A673 (cell line): ENCODE data around the gene NCAPD2. TPM values are rescaled to one million over a fixed set of nuclear protein-coding genes. Genes with fewer than 3 reads are reported as not detected.

Source experiments
- BruUV-seq: library from RNA; stranded (reverse); fragments of 400-500 nt; replicated peaks from 2 replicates; lab custom pipeline; 2021; lab: Mats Ljungman, UMichigan
- CTCF ChIA-PET: fragments of 300-600 bp; sonication (Branson Sonifier 250); formaldehyde crosslinking; loops from one replicate; lab custom pipeline; 2022; ENCODE audit warnings: antibody characterized with exemption; lab: Charles Lee
- POLR2A ChIA-PET: fragments of 300-600 bp; sonication (Branson Sonifier 250); formaldehyde crosslinking; loops from one replicate; lab custom pipeline; 2022; ENCODE audit warnings: antibody characterized with exemption; ENCODE audit not compliant: low non-redundant PET; lab: Charles Lee
- DNase-seq: peaks from one replicate; pipeline ENCODE4 v3.0.0-alpha.2; 2015; ENCODE audit warnings: low spot score
- H3K27ac ChIP-seq: fragments of 200-600 bp; sonication (generic); 2 replicates; pipeline ENCODE4 v1.5.1; 2016; ENCODE audit warnings: mixed run types, low read depth, mild to moderate bottlenecking, mixed read lengths, antibody characterized with exemption, low read length; ENCODE audit not compliant: poor library complexity, severe bottlenecking
- H3K27me3 ChIP-seq: fragments of 200-600 bp; sonication (generic); replicated peaks from 2 replicates; pipeline ENCODE4 v1.6.1; 2017; ENCODE audit warnings: mixed run types, low read depth, mild to moderate bottlenecking, mixed read lengths, antibody characterized with exemption, low read length; ENCODE audit not compliant: insufficient read depth, poor library complexity
- H3K36me3 ChIP-seq: fragments of 200-600 bp; sonication (generic); 2 replicates; pipeline ENCODE4 v1.6.1; 2016; ENCODE audit warnings: mixed run types, mild to moderate bottlenecking, mixed read lengths, antibody characterized with exemption, low read length; ENCODE audit not compliant: insufficient read depth, poor library complexity, severe bottlenecking
- H3K4me1 ChIP-seq: fragments of 200-600 bp; sonication (generic); 2 replicates; pipeline ENCODE4 v1.6.1; 2017; ENCODE audit warnings: mixed run types, mild to moderate bottlenecking, mixed read lengths, antibody characterized with exemption, low read length; ENCODE audit not compliant: insufficient read depth, poor library complexity, severe bottlenecking
- H3K4me3 ChIP-seq: fragments of 200-600 bp; sonication (generic); 2 replicates; pipeline ENCODE4 v1.5.1; 2016; ENCODE audit warnings: low read depth, mixed run types, mild to moderate bottlenecking, mixed read lengths, low read length; ENCODE audit not compliant: poor library complexity, severe bottlenecking
- H3K9me3 ChIP-seq: fragments of 200-600 bp; sonication (generic); 2 replicates; pipeline ENCODE4 v1.6.1; 2016; ENCODE audit warnings: mixed run types, low read depth, mild to moderate bottlenecking, mixed read lengths, antibody characterized with exemption, low read length; ENCODE audit not compliant: poor library complexity, severe bottlenecking
- EZH2 ChIP-seq: fragments of 200-600 bp; sonication (generic); IDR thresholded peaks from 2 replicates; pipeline ENCODE4 v1.6.1; 2017; ENCODE audit warnings: borderline replicate concordance, low read depth, mild to moderate bottlenecking, mixed read lengths, antibody characterized with exemption, low read length; ENCODE audit not compliant: poor library complexity, severe bottlenecking
- intact Hi-C: fragments of 100-400 bp; cut with micrococcal nuclease; formaldehyde crosslinking; loops from one replicate; pipeline ENCODE4 v1.10.0; 2022; ENCODE audit not compliant: unreplicated experiment
- total RNA-seq: library from RNA; stranded (reverse); gene quantifications from 2 replicates; pipeline ENCODE4 v1.2.3, GENCODE V29; 2021
- TF ChIP-seq, protein P1 (sequence below): fragments of 300-800, 200-600 bp; sonication (generic); conservative IDR thresholded peaks from 2 replicates; pipeline ENCODE4 v1.5.1; 2017; ENCODE audit warnings: low read depth, mild to moderate bottlenecking, antibody characterized with exemption, low read length, moderate library complexity, mixed read lengths

Gene NCAPD2
- total RNA-seq, 1 experiment from 2014 or later, result 125 TPM

DNA sequence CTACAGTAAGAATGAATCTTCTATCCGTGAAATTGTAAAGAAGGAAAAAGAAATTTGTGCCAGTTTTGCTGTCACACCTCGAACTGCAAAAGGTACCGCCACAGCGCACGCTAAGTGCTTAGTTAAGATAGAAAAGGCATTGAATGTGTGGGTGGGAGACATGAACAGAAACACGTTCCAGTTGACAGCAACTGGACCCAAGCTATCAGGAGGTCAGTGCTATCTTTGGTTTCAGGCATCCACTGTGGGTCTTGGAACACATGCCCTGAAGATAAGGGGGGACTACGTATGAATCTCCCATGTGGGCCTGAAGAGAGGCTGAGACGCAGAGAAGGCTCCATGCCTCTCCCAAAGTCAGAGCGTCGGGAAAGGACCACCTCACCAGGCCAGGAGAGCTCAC is 52.1 kb downstream of the NCAPD2 start:
- CTCF ChIA-PET, result no interaction called here

DNA sequence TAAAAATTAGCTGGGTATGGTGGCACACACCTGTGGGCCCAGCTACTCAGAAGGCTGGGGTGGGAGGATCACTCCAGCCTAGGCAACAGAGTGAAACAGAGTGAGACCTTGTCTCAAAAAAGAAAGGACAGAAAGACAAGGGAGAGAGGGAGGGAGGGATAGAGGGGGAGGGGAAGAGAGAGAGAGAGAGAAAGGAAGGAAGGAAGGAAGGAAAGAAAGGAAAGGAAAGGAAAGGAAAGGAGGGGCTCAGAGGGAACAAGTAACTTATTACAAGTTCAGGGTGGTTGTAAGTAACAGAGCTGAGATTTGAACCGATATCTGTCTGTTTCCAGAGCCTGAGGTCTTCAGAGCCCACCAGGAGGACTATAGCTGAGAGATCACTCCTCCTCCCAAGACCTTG is 53.7 kb downstream of the NCAPD2 start:
- no peak overlapping the region for H3K27ac ChIP-seq
- CTCF ChIA-PET, result no interaction called here
- BruUV-seq, result no TSS peak

More for the DNA sequence above, 52.1 kb downstream of the NCAPD2 start:
- peaks cover 4% of the 10 kb centered on the region for H3K4me1 ChIP-seq
- no peak for TF ChIP-seq EZH2
- TF ChIP-seq, protein P1, sequence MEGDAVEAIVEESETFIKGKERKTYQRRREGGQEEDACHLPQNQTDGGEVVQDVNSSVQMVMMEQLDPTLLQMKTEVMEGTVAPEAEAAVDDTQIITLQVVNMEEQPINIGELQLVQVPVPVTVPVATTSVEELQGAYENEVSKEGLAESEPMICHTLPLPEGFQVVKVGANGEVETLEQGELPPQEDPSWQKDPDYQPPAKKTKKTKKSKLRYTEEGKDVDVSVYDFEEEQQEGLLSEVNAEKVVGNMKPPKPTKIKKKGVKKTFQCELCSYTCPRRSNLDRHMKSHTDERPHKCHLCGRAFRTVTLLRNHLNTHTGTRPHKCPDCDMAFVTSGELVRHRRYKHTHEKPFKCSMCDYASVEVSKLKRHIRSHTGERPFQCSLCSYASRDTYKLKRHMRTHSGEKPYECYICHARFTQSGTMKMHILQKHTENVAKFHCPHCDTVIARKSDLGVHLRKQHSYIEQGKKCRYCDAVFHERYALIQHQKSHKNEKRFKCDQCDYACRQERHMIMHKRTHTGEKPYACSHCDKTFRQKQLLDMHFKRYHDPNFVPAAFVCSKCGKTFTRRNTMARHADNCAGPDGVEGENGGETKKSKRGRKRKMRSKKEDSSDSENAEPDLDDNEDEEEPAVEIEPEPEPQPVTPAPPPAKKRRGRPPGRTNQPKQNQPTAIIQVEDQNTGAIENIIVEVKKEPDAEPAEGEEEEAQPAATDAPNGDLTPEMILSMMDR, result no peak
- DNase-seq, result no peak
- peaks cover 12% of the 10 kb centered on the region for H3K36me3 ChIP-seq
- no peak overlapping the region for H3K27ac ChIP-seq
- H3K9me3 ChIP-seq, result no peaks in the 10 kb centered on the region
- intact Hi-C loops, result no loop called here
- no peak overlapping the region for H3K4me3 ChIP-seq
- H3K27me3 ChIP-seq, result no peaks in the 10 kb centered on the region
- POLR2A ChIA-PET, result interaction anchor here (0.6 kb wide), 1 partner anchor 12 kb away, joined by 11 read pairs; the partner anchor contains the start of gene GAPDH
- no TSS peak for BruUV-seq

DNA sequence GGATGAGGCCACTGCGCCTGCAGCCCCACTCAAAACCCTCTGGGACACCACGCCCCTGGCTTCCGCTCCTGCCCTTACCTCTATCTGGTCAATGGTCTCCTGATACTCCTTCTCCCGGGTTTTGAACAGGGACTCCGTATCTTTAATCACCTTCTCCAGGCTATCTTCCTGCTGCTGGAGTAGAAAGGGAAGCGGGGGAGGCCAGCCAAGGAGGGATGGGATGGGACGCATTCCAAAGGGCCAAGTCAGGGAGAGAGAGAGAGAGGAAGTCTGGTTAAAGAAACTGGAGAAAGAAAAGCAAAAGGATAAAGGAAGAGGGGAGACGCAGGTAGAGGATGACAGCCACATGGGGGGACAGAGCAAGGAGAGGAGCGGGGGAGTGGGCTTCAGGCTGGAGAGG is 54.1 kb downstream of the NCAPD2 start:
- no peak for DNase-seq
- ChIA-PET POLR2A (no interaction called here), CTCF (no interaction called here)
- TF ChIP-seq EZH2, result no peak
- TF ChIP-seq, protein P1, result no peak
- intact Hi-C loops, result no loop called here
- no peak overlapping the region for H3K27ac ChIP-seq
- H3K4me1 ChIP-seq, result peaks cover 16% of the 10 kb centered on the region
- no peak overlapping the region for H3K4me3 ChIP-seq
- H3K9me3 ChIP-seq, result no peaks in the 10 kb centered on the region
- BruUV-seq, result no TSS peak
- H3K36me3 ChIP-seq, result peaks cover 17% of the 10 kb centered on the region
- H3K27me3 ChIP-seq, result no peaks in the 10 kb centered on the region

More for the DNA sequence above, 53.7 kb downstream of the NCAPD2 start:
- no peak for DNase-seq
- Histone ChIP-seq H3K4me3 (no peak overlapping the region), H3K9me3 (no peaks in the 10 kb centered on the region), H3K4me1 (peaks cover 12% of the 10 kb centered on the region), H3K27me3 (no peaks in the 10 kb centered on the region), H3K36me3 (peaks cover 17% of the 10 kb centered on the region)
- TF ChIP-seq EZH2, result no peak
- TF ChIP-seq, protein P1, result no peak
- POLR2A ChIA-PET, result no interaction called here
- intact Hi-C loops, result no loop called here
